ENCODE data around the gene SPTBN1.

DNA sequence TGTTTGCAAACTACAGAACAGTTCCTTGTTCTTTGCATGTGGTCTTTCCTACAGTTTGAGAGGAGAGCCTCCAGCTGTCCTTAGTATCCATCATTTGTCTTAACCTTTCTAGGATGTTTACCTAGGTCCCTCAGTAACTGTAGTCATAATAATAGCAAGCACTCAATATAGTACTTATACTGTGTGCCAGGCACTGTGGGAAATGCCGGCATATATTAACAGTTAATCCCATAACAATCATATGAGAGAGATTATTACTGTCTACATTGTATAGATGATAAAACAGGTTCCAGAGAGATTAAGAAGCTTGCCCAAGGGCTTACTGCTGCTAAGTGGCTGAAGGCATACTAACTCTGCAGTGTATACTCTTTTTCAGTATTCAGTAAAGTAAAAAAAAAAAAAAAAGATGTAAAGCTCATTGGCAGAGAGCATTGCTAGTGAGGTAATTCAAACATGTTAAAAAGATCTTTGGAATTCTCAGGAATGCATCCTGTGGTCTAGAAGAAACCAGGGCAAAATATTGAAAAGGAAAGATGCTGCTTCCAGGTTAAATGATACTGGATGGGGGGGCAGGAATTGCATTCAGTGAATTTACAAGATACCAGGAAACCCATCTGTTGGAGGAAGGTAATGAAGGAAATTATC lies 72.3 kb downstream of the SPTBN1 start:
- TF ChIP-seq, protein P1, sequence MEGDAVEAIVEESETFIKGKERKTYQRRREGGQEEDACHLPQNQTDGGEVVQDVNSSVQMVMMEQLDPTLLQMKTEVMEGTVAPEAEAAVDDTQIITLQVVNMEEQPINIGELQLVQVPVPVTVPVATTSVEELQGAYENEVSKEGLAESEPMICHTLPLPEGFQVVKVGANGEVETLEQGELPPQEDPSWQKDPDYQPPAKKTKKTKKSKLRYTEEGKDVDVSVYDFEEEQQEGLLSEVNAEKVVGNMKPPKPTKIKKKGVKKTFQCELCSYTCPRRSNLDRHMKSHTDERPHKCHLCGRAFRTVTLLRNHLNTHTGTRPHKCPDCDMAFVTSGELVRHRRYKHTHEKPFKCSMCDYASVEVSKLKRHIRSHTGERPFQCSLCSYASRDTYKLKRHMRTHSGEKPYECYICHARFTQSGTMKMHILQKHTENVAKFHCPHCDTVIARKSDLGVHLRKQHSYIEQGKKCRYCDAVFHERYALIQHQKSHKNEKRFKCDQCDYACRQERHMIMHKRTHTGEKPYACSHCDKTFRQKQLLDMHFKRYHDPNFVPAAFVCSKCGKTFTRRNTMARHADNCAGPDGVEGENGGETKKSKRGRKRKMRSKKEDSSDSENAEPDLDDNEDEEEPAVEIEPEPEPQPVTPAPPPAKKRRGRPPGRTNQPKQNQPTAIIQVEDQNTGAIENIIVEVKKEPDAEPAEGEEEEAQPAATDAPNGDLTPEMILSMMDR (IDR thresholded peaks at IDR 0.05), result no peak
- TF ChIP-seq POLR2A (IDR thresholded peaks at IDR 0.05), result no peak
